GM19351 (cell line): ENCODE results near the gene CYTIP.

ENCODE experiments used
- ATAC-seq: cut with Tn5 transposase; IDR thresholded peaks from one replicate; pipeline ENCODE4 v1.9.1; 2021; ENCODE audit warnings: mild to moderate bottlenecking, moderate library complexity; ENCODE audit not compliant: unreplicated experiment

CYTIP gene

DNA sequence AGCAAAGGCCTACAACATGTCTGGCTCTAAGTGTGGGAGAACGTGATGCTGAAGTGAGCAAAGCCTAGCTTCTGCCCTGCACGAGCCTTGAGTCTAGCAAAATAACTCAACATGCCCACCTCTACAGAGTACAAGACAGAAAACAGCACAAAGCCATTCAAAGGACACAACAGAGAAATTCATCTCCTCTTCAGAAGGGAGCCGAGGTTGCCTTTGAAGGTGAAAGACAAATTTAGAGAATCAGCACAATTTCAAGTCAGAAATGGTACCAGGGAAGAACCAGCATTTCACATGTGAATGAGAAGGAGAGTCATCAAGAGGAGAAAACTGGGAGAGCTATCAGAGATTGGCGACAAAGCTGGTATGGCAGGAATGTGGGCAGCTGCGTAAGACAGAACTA is 21.7 kb upstream of the CYTIP start:
- ATAC-seq, result no peak

GRCh38 chr2:157463002-157463401 is 19.1 kb upstream of the CYTIP start:
- ATAC-seq, result no peak

- no peak for ATAC-seq
Measured at GRCh38 chr2:157460897-157461296, 17.0 kb upstream of the CYTIP start.

- no peak for ATAC-seq
Measured at GRCh38 chr2:157460384-157460837, 16.5 kb upstream of the CYTIP start.

- ATAC-seq, result no peak
Measured at GRCh38 chr2:157459486-157459885, 15.6 kb upstream of the CYTIP start.

- ATAC-seq, result no peak
Measured at GRCh38 chr2:157447741-157448140, 3.9 kb upstream of the CYTIP start.

GRCh38 chr2:157447031-157447430 is 3.1 kb upstream of the CYTIP start:
- no peak for ATAC-seq

GRCh38 chr2:157444641-157445040 is 752 bp upstream of the CYTIP start:
- peak; percentile 18 for ATAC-seq

GRCh38 chr2:157443090-157443489 is 799 bp downstream of the CYTIP start:
- ATAC-seq, result no peak

GRCh38 chr2:157442636-157443035 is 1.3 kb downstream of the CYTIP start:
- ATAC-seq, result no peak

GRCh38 chr2:157442191-157442590 is 1.7 kb downstream of the CYTIP start:
- no peak for ATAC-seq

DNA sequence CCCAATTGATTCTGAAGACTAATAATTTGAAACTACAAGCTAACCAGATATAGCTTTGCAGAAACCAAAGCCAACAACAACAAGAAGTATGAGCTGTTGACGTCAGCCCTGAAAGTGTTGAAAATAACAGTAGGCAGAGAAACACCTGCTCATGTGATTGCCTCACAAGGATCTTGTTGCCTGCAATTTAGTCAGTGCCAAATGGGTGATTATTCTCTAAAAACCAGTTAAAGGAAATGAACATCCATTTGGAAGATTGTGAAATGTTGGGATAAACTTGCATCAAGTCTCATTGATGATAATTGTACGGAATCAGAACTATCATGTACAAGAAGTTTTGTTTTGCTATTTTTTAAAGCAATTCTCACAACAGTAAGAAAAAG is 2.8 kb downstream of the CYTIP start:
- ATAC-seq, result peak; percentile 43

DNA sequence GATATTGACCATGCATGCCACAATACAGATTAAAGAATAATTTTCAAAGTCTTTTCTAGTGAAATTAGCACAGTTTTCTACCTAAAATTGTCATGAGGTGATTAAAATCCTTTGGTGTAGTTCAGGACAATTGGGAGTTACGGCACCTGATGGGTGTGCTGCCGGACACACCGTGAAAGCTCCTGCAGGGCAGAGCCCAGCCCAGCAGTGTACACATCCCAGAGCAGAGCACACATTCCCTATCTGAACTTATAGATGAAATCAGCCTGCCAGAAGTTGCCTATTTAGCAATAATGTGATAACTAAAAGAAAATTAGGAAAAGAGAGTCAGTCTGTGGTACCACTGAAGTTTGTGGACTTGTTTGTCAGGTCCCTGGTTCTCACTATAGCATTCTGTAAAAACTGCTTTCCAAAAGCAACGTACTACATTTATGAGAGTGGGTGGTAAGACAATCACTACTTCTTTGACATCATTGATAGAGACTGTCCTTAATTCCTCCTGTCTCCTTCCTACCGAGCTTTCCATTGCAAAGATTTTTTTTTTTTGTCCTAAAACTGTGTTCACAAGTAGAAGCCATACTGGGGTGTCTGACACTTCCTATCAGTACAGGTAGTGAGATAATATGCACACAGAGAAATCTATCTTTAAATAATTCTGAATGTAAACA is 3.4 kb downstream of the CYTIP start:
- ATAC-seq, result peak; percentile 0

DNA sequence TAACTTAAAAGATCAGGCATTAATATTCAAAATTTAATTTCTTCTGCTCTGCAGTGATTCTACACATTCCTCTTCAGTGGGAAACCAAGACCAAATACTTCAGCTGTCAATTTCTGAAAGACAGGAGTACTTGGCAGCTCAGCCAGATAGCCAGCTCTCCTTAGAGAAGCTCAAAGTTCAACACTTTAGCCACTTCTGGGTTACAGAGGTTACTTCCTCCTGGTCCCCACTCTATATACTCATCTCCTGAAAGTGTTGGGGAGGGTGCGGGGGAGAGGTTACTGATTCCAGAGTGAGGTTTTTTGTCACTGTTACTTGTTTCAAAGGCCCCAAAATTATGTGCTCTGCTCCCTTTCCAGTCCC is 4.1 kb downstream of the CYTIP start:
- peak; percentile 38 for ATAC-seq

GRCh38 chr2:157438863-157439823 is 4.7 kb downstream of the CYTIP start:
- ATAC-seq, result peak; percentile 3

DNA sequence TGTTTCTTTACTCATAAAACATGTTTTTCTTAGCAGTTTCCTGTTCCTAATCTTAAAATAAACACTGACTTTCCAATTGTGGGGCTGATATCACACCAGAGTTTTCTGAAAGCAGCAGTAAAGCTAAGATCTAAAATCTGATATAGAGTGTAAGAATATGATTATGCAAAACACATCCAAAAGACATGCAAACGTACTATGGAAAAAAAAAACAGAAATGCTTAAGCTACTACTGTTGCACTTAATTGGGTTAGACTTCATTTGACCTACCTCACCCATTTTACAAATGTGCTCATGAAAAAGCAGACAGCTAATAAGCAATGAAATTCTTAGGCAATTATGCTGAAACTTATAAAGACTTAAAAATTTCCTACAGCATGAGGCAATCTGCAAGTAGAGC is 10.5 kb downstream of the CYTIP start:
- ATAC-seq, result no peak

- no peak for ATAC-seq
Measured at GRCh38 chr2:157432475-157433106, 11.3 kb downstream of the CYTIP start.

GRCh38 chr2:157431176-157431575 is 12.7 kb downstream of the CYTIP start:
- no peak for ATAC-seq

- ATAC-seq, result no peak
Measured at GRCh38 chr2:157428500-157429175, 15.3 kb downstream of the CYTIP start.

DNA sequence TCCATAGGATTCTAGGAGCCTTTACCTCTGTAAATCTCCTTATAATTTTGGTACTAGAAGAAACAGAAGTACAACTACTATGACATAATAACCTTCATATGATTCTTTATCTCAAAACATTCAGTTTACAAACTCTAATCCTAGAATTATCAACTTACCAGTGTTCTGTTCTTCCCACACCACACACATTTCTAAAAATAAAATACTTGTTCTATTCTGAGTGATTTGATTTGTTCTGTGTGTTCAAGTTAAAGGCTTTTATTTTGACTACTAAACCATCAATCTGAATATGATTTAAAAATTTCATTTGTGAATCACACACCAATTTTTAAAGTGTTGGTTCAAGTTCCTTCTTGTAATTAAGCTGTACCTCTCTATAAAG is 16.0 kb downstream of the CYTIP start:
- ATAC-seq, result no peak
